ENCODE data around the gene VMO1. TPM values are rescaled to one million over a fixed set of nuclear protein-coding genes. Genes with fewer than 3 reads are reported as not detected.

The VMO1 gene
- total RNA-seq, 3 donors from 2014 or later = 0.33 TPM; not detected in 2

GRCh38 chr17:4751932-4752331 is 34.2 kb downstream of the VMO1 start:
- ATAC-seq (no peak), DNase-seq (no peak)
- peaks cover 28% of the 10 kb centered on the region for H3K27me3 Mint-ChIP-seq (ENCODE audit: low read depth)
- H3K4me1 Mint-ChIP-seq (ENCODE audit: low read depth) = peaks cover 12% of the 10 kb centered on the region
- no peak overlapping the region for H3K4me3 Mint-ChIP-seq
- H3K9me3 Mint-ChIP-seq = no peaks in the 10 kb centered on the region
- no peaks in the 10 kb centered on the region for H3K36me3 Mint-ChIP-seq (ENCODE audit: insufficient read depth)

GRCh38 chr17:4750606-4751005 is 35.6 kb downstream of the VMO1 start:
- Mint-ChIP-seq H3K27me3 (ENCODE audit: low read depth) (peaks cover 28% of the 10 kb centered on the region), H3K4me1 (ENCODE audit: low read depth) (peaks cover 12% of the 10 kb centered on the region), H3K9me3 (no peaks in the 10 kb centered on the region), H3K4me3 (no peak overlapping the region), H3K36me3 (ENCODE audit: insufficient read depth) (no peaks in the 10 kb centered on the region)
- ATAC-seq (no peak), DNase-seq (no peak)

- no peak for ATAC-seq
- Mint-ChIP-seq H3K4me1 (ENCODE audit: low read depth) (peaks cover 12% of the 10 kb centered on the region), H3K9me3 (no peaks in the 10 kb centered on the region), H3K36me3 (ENCODE audit: insufficient read depth) (no peaks in the 10 kb centered on the region), H3K4me3 (no peak overlapping the region), H3K27me3 (ENCODE audit: low read depth) (peaks cover 20% of the 10 kb centered on the region)
- DNase-seq = no peak
These were observed 37.5 kb downstream of the VMO1 start for GRCh38 chr17:4748686-4749085.

GRCh38 chr17:4747847-4748246 is 38.3 kb downstream of the VMO1 start:
- H3K9me3 Mint-ChIP-seq = no peaks in the 10 kb centered on the region
- no peaks in the 10 kb centered on the region for H3K36me3 Mint-ChIP-seq (ENCODE audit: insufficient read depth)
- DNase-seq (no peak), ATAC-seq (peak; percentile 66 to 84)
- H3K4me3 Mint-ChIP-seq = peak overlapping the region; percentile 48
- H3K27me3 Mint-ChIP-seq (ENCODE audit: low read depth) = peaks cover 24% of the 10 kb centered on the region
- H3K4me1 Mint-ChIP-seq (ENCODE audit: low read depth) = peaks cover 12% of the 10 kb centered on the region

GRCh38 chr17:4744999-4745969 is 40.9 kb downstream of the VMO1 start:
- no peak overlapping the region for H3K4me3 Mint-ChIP-seq
- ATAC-seq = no peak
- DNase-seq = no peak
- H3K36me3 Mint-ChIP-seq (ENCODE audit: insufficient read depth) = no peaks in the 10 kb centered on the region
- peaks cover 22% of the 10 kb centered on the region for H3K27me3 Mint-ChIP-seq (ENCODE audit: low read depth)
- H3K9me3 Mint-ChIP-seq = no peaks in the 10 kb centered on the region
- H3K4me1 Mint-ChIP-seq (ENCODE audit: low read depth) = peaks cover 13% of the 10 kb centered on the region

GRCh38 chr17:4743898-4744297 is 42.3 kb downstream of the VMO1 start:
- DNase-seq = no peak
- no peak overlapping the region for H3K4me3 Mint-ChIP-seq
- peaks cover 18% of the 10 kb centered on the region for H3K4me1 Mint-ChIP-seq (ENCODE audit: low read depth)
- ATAC-seq = no peak
- H3K36me3 Mint-ChIP-seq (ENCODE audit: insufficient read depth) = no peaks in the 10 kb centered on the region
- H3K27me3 Mint-ChIP-seq (ENCODE audit: low read depth) = peaks cover 23% of the 10 kb centered on the region
- no peaks in the 10 kb centered on the region for H3K9me3 Mint-ChIP-seq

GRCh38 chr17:4743216-4743615 is 42.9 kb downstream of the VMO1 start:
- Mint-ChIP-seq H3K36me3 (ENCODE audit: insufficient read depth) (no peaks in the 10 kb centered on the region), H3K4me3 (no peak overlapping the region), H3K27me3 (ENCODE audit: low read depth) (peaks cover 22% of the 10 kb centered on the region), H3K9me3 (no peaks in the 10 kb centered on the region), H3K4me1 (ENCODE audit: low read depth) (peaks cover 20% of the 10 kb centered on the region)
- DNase-seq (no peak), ATAC-seq (no peak)

GRCh38 chr17:4742629-4743028 is 43.5 kb downstream of the VMO1 start:
- Mint-ChIP-seq H3K4me3 (no peak overlapping the region), H3K36me3 (ENCODE audit: insufficient read depth) (no peaks in the 10 kb centered on the region), H3K27me3 (ENCODE audit: low read depth) (peaks cover 24% of the 10 kb centered on the region), H3K4me1 (ENCODE audit: low read depth) (peaks cover 16% of the 10 kb centered on the region), H3K9me3 (no peaks in the 10 kb centered on the region)
- ATAC-seq (no peak), DNase-seq (no peak)

GRCh38 chr17:4742133-4742532 is 44.0 kb downstream of the VMO1 start:
- H3K36me3 Mint-ChIP-seq (ENCODE audit: insufficient read depth) = no peaks in the 10 kb centered on the region
- no peak overlapping the region for H3K4me3 Mint-ChIP-seq

GRCh38 chr17:4741544-4741943 is 44.6 kb downstream of the VMO1 start:
- Mint-ChIP-seq H3K9me3 (no peaks in the 10 kb centered on the region), H3K27me3 (ENCODE audit: low read depth) (peaks cover 24% of the 10 kb centered on the region), H3K4me3 (peak overlapping the region; percentile 20), H3K36me3 (ENCODE audit: insufficient read depth) (no peaks in the 10 kb centered on the region), H3K4me1 (ENCODE audit: low read depth) (peaks cover 15% of the 10 kb centered on the region)
- no peak for ATAC-seq
- no peak for DNase-seq

More at GRCh38 chr17:4742133-4742532, 44.0 kb downstream of the VMO1 start:
- Mint-ChIP-seq H3K9me3 (no peaks in the 10 kb centered on the region), H3K27me3 (ENCODE audit: low read depth) (peaks cover 24% of the 10 kb centered on the region), H3K4me1 (ENCODE audit: low read depth) (peaks cover 15% of the 10 kb centered on the region)
- DNase-seq (no peak), ATAC-seq (no peak)

- no peaks in the 10 kb centered on the region for H3K9me3 Mint-ChIP-seq
- ATAC-seq = no peak
- peaks cover 24% of the 10 kb centered on the region for H3K27me3 Mint-ChIP-seq (ENCODE audit: low read depth)
These were observed 45.6 kb downstream of the VMO1 start for GRCh38 chr17:4740584-4740983.

GRCh38 chr17:4740025-4740351 is 46.2 kb downstream of the VMO1 start:
- Mint-ChIP-seq H3K4me1 (ENCODE audit: low read depth) (peaks cover 18% of the 10 kb centered on the region), H3K4me3 (peak overlapping the region; percentile 76), H3K9me3 (no peaks in the 10 kb centered on the region), H3K36me3 (ENCODE audit: insufficient read depth) (no peaks in the 10 kb centered on the region), H3K27me3 (ENCODE audit: low read depth) (peaks cover 24% of the 10 kb centered on the region)
- DNase-seq (no peak), ATAC-seq (no peak)

More at GRCh38 chr17:4740584-4740983, 45.6 kb downstream of the VMO1 start:
- peak overlapping the region; percentile 76 for H3K4me3 Mint-ChIP-seq
- H3K36me3 Mint-ChIP-seq (ENCODE audit: insufficient read depth) = no peaks in the 10 kb centered on the region
- H3K4me1 Mint-ChIP-seq (ENCODE audit: low read depth) = peaks cover 18% of the 10 kb centered on the region
- DNase-seq = no peak

GRCh38 chr17:4739122-4740024 is 46.8 kb downstream of the VMO1 start, which contains the start of the genes CXCL16 and ZMYND15:
CXCL16 (minus strand) TSS chr17:4739928; CDS start chr17:4739339, 589 bp downstream.
ZMYND15 (plus strand) TSS chr17:4739833; CDS start chr17:4740549, 716 bp downstream.
- ATAC-seq = peak; percentile 74 to 77
- Mint-ChIP-seq H3K4me1 (ENCODE audit: low read depth) (peaks cover 20% of the 10 kb centered on the region), H3K4me3 (peak within 1 kb of the TSS; percentile 80)

More at GRCh38 chr17:4739122-4740024, 46.8 kb downstream of the VMO1 start, which contains the start of the genes CXCL16 and ZMYND15:
- DNase-seq = peak; percentile 53
- Mint-ChIP-seq H3K27me3 (ENCODE audit: low read depth) (peaks cover 24% of the 10 kb centered on the region), H3K9me3 (no peaks in the 10 kb centered on the region), H3K36me3 (ENCODE audit: insufficient read depth) (peaks cover 1% of the 10 kb centered on the region)
